H1 (cell line): ENCODE measurements around the gene DEXI. TPM values are rescaled to one million over a fixed set of nuclear protein-coding genes. Genes with fewer than 3 reads are reported as not detected.

Source experiments
- CBX5 ChIP-seq: fragments of 300-800, 300-1000 bp; sonication (generic); IDR thresholded peaks from 2 replicates; pipeline ENCODE4 v1.7.1; 2016; ENCODE audit warnings: antibody characterized with exemption, low read length, low read depth
- CREB1 ChIP-seq: IDR thresholded peaks from 2 replicates; pipeline ENCODE4 v1.6.1; 2012; ENCODE audit warnings: inconsistent platforms
- HDAC2 ChIP-seq, 2 experiments: fragments of 300-600 bp in 1 of 2; sonication (generic) in 1 of 2; IDR thresholded peaks; 2 replicates each; pipeline ENCODE4 v1.6.1; 2011 to 2012; ENCODE audit warnings: low read depth in 2 of 2, low read length in 2 of 2, mild to moderate bottlenecking in 2 of 2, moderate library complexity in 2 of 2, borderline replicate concordance in 1 of 2, inconsistent platforms in 1 of 2
- TEAD4 ChIP-seq: IDR thresholded peaks from 2 replicates; pipeline ENCODE4 v1.6.1; 2012; ENCODE audit warnings: low read depth, low read length, inconsistent platforms, mixed read lengths
- YY1 ChIP-seq: IDR thresholded peaks from 2 replicates; pipeline ENCODE4 v1.6.1; 2011; ENCODE audit warnings: low read depth, mild to moderate bottlenecking, low read length
- polyA plus RNA-seq, 7 experiments: library from polyadenylated mRNA; depleted of rRNA in 3 of 7; stranded (reverse) in 5 of 7; unstranded in 2 of 7; fragments of >200 nt in 5 of 7; fragments of 200-250 nt in 2 of 7; gene quantifications; 1 replicate in 5 of 7; 2 replicates in 1 of 7; 4 replicates in 1 of 7; pipeline versions ENCODE4 v1.2.1 to v1.2.3, GENCODE V29; 2011 to 2013; ENCODE audit warnings: missing spikeins in 2 of 7, mixed read lengths in 2 of 7
- total RNA-seq: library from RNA; stranded (reverse); fragmentation: NEBNext Ultra II Directional; extraction: Animal tissue kit (Norgen Biotek cat#: 25700); gene quantifications from 2 replicates; pipeline ENCODE4 v1.2.1, GENCODE V29; 2021
- TF ChIP-seq, protein P1 (sequence below): IDR thresholded peaks from 2 replicates; pipeline ENCODE4 v1.6.1; 2012; ENCODE audit warnings: inconsistent platforms

The DEXI gene
- total and polyA plus RNA-seq, 2 of the 8 experiments (the other 6 are each of a cell fraction or from before 2014, with no cell fraction given): 39.5 to 47.3 TPM

DNA sequence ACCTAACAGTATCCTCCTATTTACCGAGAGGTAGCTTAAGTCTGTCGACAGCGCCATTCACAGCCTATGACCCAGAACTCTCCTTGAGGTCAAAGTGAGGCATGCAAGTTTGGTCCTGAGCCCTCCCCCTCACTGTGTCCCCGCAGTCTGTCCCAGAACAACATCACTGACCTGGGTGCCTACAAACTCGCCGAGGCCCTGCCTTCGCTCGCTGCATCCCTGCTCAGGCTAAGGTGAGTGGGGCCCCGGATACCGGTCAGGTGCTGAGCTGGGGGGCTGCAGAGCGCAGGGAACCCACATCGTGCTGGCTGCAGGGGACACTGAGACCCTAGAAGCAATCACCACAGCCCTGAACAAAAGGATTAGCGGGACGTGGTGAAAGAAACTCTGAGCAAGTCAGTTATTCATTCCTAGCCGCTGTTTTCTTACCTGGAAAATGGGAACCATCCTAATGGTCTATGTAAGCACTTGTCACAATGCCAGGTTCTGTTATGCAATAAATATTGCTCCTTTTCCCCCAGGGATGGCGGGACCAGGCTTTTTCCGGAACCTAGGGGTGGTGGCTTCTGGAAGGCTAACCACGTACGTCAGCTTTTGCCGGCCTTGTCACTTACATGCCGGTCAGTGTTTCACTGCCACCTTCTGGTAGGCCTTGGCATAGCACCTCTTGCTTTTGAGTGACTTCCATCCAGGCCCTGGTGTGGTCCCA, 23.8 kb downstream of the DEXI start (continued):
- TF ChIP-seq CBX5 (no peak), TEAD4 (peak; percentile 60; the same call in 1 of the 2 replicates), YY1 (peak; percentile 28; the same call in 1 of the 2 replicates), HDAC2 (IDR thresholded peaks at IDR 0.05; ENCODE audit: borderline replicate concordance in 1 of 2, low read depth in 2 of 2, low read length in 2 of 2) (no peak), CREB1 (peak; percentile 50)
- TF ChIP-seq, protein P1, sequence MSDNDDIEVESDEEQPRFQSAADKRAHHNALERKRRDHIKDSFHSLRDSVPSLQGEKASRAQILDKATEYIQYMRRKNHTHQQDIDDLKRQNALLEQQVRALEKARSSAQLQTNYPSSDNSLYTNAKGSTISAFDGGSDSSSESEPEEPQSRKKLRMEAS: 0 out of 2 replicates have a peak, but pooled peaks have one; percentile 26
